HPDE6-E6E7 (cell line): Measurements from ENCODE around the gene RPUSD2.
A peak's percentile ranks its signal among the peaks of the same experiment; 100 is the strongest.
"Not testable (repeated sequence)": the region's sequence is repeated elsewhere in the genome, so short reads cannot be mapped to it uniquely, and the experiment has no call there.

ENCODE experiments used
- DNase-seq: peaks from one replicate; pipeline ENCODE4 v3.0.0; 2011; ENCODE audit warnings: missing footprints; ENCODE audit errors: extremely low spot score

RPUSD2 gene

DNA sequence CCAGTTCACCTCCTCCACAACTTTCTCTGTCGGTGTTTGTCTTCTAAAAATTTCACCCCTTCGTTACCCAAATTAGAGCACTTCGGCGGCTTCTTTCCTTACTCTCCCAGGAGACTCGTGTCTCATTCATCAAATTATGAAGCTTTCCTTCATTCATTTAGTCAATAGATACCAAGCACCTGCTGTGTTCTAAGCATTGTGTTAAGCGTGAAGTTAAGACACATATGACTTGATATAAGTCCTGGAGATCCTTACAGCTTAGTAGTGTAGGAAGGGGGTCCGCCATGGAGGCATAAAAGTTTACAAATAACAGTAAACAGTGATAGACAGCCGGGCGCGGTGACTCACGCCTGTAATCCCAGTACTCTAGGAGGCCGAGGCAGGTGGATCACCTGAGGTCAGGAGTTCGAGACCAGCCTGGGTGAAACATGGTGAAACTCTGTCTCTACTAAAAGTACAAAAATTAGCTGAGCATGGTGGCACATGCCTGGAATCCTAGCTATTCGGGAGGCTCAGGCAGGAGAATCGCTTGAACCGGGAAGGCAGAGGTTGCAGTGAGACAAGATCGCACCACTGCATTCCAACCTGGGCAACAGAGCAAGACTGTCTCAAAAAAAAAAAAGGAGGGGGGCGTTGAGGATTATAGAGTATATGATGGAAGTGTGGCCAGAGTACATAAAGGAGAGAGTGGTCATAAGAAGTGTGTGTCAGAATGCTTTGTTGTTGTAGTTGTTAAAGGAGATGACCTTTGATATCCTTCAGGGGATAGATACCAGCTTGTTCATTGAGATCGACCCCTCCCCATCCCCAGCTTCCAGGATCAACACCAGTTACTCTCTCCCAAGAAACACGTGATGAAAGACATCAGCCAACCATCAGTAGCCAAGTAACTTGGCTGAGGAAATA, 3.5 kb upstream of the RPUSD2 start:
- DNase-seq, result peak; percentile 32

GRCh38 chr15:40567111-40567510, 2.0 kb upstream of the RPUSD2 start:
- DNase-seq, result no peak

DNA sequence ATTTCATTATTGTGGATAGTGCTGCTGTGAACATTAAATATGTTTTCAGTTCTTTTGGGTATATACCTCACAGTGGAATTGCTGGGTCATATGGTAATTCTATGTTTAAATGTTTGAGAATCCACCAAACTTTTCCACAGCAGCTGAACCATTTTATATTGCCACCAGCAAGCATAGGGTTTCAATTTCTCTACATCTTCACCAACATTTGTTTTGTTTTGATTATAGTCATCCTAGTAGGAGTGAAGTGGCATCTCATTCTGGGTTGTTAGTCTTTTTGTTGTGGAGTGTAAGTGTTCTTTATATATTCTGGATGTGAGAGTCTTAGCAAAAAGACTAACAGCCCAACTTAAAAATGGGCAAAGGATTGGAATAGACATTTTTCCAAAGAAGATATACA, 6.0 kb downstream of the RPUSD2 start:
- DNase-seq, result no peak

- DNase-seq, result not testable (repeated sequence)
These were observed 7.8 kb downstream of the RPUSD2 start for GRCh38 chr15:40576914-40577313.

DNA sequence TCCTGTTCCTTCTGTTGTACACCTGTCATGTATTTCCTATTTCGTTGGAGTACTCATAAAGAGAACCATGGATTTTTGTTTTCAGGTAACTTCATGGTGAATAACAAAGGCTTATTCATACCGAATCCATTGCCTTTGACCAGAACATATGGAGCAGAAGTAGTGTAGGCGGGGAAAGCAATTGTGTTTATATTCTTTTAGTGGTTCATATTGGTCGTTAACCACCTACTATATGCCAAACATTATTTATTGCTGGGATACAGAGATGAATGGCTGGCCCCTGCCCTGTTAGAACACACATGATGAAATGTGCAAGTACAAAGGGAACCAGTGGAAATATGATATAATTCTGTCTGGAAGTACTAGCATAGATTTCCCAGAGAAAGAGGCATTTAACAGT, 9.8 kb downstream of the RPUSD2 start:
- no peak for DNase-seq

- DNase-seq, result not testable (repeated sequence)
These were observed 12.7 kb downstream of the RPUSD2 start for GRCh38 chr15:40581796-40582195.

DNA sequence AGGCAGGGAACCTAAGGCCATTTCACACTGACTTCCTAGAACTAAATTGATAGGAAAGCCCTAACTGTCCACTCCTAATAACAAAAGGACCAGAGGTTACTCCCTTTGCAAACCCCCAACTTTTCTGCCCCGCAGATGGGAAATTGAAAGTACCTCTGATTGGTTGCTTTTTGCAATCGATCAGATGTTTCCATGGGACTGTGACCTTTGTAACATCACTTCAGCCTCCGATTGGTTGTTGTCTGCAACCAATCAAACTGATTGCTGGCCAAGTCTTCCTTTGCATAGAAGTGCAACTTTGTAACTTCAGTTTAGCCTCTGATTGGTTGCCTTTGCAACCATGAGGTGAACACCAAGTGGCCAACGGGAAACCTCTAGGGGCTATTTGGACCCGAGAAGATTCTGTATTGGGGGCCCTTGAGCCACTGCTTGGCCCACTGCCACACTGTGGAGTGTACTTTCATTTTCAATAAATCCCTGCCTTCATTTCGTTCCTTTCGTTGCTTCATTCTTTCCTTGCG, 13.7 kb downstream of the RPUSD2 start:
- no peak for DNase-seq

- DNase-seq, result no peak
These were observed 15.1 kb downstream of the RPUSD2 start for GRCh38 chr15:40584191-40584590.

DNA sequence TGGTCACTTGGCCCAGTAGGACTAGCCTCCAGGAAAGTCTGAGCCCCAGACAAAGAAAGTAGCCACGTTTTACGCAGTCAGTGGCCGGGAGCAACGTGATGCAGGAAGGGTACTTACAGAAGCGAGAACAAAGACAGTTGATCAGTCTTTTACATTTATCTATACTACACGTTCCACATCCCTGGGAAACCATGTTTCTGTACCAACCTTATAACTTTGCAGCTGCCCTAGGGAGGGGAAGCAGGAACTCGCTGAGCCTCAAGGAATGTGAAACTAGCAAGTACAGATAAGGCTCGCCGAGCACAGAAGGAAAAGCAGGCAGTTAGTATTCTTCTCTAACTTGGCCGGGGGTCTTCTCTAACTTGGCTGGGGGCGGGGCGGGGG, 21.6 kb downstream of the RPUSD2 start:
- DNase-seq, result no peak

DNA sequence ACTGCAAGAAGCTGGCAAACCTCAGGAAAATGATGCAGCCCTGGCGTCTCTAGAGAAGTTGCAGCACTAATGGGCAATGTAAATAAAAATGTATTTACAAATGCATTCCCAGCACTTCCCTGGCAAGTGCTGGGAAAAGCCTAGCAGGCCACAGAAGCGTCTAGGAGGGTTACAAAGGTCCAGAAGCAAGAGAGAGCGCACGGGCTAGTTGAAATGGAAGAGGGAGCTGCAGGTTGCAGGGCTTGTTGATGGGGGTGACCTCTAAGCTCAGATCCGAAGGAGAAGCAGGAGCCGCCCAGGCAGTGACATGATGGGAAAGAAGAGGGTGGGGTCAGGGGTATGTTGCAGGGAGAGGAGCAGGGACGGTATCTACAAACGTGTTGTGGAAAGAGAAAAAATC, 22.3 kb downstream of the RPUSD2 start:
- no peak for DNase-seq

- DNase-seq, result no peak
These were observed 24.1 kb downstream of the RPUSD2 start for GRCh38 chr15:40593165-40593564.

DNA sequence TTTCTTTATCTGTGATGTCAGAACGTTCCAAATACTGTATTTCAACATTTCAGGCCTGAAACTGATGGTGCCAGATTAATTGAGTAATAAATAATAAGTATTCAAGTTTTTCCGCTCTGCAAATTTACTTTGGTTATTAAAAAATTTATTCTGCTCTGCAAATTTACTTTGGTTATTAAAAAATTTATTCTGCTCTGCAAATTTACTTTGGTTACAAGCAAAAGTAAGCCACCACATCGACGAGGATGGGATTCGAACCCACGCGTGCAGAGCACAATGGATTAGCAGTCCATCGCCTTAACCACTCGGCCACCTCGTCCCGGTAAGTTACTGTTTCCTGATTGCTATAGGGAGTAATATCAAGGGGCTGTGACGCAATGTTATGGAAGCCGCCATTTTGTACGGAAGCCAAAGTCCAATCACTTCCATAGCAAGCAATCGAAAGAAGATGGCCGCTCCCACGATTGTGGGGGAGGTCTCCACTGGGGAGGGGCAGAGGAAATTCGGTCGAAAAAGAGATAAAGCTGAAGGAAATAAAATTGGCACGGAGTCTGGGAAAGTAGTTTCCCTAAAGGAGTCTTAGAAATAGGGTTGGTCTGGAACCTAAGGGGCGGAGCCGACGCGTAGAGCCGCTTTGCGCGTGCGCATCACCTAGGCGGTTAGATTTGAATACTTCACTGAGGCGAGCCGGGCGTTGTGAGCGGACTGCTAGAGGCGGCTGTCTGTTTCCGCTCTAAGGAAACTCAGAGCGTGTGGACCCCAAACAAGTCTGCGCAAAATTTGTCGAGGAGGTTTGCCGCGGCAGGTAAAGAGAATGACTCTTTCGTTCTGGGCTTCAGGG, 24.7 kb downstream of the RPUSD2 start, which contains the start of gene KNL1:
Gene KNL1, plus strand, starts transcription at position 662 of the 841 bp plus-strand sequence. CDS start 8,683 bp downstream, outside the sequence.
- DNase-seq, result peak; percentile 74

DNA sequence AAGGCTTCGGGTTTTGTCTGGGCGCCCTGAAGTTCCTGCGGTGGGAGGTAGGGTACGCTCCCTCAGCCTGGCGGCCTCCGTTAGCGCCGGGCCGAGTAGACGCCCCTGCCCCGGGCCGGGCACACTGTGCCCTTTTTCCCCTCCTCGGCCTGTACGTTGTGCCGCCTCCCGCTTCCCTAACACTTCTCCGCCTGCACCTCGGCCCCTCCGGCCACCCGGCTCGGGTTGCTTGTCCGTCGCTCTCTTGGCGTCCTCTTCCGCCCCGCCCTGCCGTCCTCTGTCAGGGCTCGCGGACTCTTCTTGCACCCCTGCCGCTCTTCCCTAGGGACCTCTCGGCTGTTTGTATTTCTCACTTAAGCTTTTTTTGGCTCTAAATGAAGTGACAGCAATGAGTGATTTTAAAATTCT, 25.3 kb downstream of the RPUSD2 start:
- DNase-seq, result peak; percentile 37

- DNase-seq, result no peak
These were observed 26.1 kb downstream of the RPUSD2 start for GRCh38 chr15:40595219-40595618.

DNA sequence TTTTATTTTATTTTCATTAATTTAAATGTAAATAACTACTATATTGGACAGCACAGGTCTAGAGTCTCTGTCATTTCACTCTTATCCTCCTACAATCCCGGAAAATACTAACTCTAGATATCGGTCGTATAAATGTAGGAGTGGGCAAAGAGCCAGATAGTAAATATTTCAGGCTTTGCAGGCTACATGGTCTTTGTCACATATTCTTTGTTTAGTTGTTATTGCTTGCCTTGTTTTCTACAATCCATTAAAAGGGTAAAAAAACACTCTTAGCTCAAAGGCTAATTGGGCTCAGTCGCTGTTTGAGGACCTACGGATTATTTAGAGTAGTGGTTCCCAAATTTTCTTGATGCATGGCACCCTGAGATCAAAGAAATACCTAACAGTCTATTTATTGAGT, 26.7 kb downstream of the RPUSD2 start:
- no peak for DNase-seq

- no peak for DNase-seq
These were observed 27.9 kb downstream of the RPUSD2 start for GRCh38 chr15:40597024-40597423.

DNA sequence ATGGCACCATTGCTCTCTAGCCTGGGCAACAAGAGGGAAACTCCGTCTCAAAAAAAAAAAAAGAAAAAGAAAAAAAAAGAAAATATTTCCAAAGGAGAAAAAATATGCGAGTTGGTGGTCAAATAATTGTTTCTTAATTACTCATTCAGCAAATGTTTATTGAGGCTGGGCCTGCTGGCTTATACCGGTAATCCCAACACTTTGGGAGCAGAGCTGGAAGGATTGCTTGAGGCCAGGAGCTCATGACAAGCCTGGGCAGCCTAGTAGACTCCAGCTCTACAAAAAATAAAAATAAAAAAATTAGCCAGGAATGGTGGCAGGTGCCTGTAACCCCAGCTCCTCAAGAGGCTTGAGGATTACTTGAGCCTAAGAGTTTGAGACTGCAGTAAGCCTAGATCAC, 29.0 kb downstream of the RPUSD2 start:
- DNase-seq, result no peak

GRCh38 chr15:40598672-40599071, 29.6 kb downstream of the RPUSD2 start:
- DNase-seq, result no peak

DNA sequence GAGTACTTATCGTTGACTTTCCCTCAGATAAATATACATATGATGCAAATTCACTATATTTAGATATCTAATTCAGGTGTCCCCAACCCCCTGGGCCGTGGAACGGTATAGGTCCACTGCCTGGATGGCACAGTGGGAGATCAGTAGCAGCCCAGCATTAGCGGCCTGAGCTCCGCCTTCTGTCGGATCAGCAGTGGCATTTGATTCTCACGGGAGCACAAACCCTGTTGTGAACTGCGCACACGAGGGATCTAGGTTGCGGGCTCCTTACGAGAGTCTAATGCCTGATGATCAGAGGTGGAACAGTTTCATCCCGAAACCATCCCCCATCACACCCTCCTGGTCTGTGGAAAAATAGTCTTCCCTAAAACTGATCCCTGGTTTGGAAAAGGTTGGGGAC, 31.9 kb downstream of the RPUSD2 start:
- DNase-seq, result no peak

GRCh38 chr15:40603935-40604334, 34.8 kb downstream of the RPUSD2 start:
- DNase-seq, result no peak

- no peak for DNase-seq
These were observed 44.0 kb downstream of the RPUSD2 start for GRCh38 chr15:40613080-40613479.

DNA sequence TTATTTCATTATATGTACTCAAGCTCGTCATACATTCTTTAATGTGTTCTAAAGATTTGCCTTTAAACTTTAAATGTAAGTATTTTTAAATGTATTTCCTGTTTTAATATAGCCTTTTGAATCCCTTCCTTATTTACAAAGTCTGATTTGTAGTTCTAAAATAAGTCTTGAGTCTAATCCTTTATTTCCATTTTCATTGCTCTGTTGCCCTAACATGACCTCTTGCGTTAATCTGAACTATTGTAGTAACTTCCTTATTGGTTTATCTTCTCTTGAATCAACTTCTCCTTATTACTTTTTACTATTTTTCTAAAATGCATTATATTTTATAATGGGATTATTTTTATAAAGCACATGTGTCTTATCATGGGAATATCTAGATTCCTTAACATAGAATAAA, 48.9 kb downstream of the RPUSD2 start:
- DNase-seq, result no peak
